ENCODE data around the gene NEURL4.

Gene NEURL4

GRCh38 chr17:7295230-7296180 lies 33.6 kb downstream of the NEURL4 start:
- no peak for DNase-seq

- peak; percentile 85 for DNase-seq
These were observed 34.5 kb downstream of the NEURL4 start, which contains the start of gene YBX2 for GRCh38 chr17:7294614-7295153. TSS of gene YBX2 (minus strand) at chr17:7294639. CDS start at chr17:7294500, 139 bp downstream.

DNA sequence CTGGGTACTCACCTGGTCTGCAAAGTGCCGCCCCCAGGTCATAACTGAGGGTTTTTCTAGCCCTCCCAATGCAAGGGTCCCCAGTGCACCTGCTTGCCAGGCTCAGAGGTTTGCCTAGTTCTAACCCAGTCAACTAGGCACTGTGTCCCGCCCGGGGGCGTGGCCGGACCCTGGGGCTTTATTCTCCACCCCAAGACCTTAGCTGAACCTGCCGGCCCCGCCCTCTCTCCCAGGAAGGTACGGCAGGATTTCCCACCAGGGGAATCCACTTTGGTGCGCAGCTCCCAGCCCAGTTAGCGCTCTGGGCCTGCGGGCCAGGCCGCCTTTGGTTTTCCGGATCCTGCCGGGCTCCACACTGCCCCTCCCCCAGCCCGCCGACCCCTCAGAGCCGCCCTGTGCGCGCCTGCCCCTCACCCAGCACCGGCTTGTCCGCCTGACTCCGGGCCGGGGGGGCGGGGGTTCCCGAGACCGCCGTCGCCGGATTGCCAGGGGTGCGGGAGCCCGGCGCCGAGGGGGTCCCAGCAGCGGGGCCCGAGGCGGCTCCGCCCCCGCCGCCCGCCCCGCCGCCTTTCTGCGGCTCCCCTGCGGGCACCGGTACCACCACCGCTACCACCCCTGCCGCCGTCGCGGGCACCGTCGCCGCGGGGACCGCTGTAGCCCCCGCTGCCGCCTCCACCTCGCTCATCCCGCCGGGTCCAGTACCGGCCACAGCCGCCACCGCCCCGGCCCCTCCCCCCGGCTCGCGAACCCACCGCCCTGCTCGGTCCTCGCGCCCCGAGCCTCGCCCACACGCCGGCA lies 35.1 kb downstream of the NEURL4 start:
- DNase-seq: no peak

- no peak for DNase-seq
These were observed 36.0 kb downstream of the NEURL4 start for GRCh38 chr17:7293159-7293558.

- no peak for DNase-seq
These were observed 36.4 kb downstream of the NEURL4 start for GRCh38 chr17:7292729-7293128.

DNA sequence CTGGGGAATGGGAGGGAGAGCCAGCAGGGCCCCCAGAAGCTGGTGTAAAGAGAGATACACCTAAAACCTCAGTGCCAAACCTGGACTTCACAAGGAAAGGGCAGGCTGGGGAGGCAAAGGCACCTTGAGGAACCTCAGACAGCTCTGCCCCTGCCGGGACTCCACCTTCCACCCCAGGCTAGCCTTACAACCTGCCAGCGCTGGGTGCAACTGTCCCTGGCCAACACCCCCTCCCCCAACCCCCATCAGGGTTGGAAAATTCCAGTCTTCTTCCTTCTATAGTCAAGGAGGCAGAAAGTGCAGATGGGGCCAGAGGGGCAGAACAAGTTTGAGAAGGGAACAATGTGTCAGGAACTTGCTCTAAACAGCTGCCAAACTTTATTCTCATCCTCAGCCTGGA lies 36.9 kb downstream of the NEURL4 start:
- DNase-seq: no peak

DNA sequence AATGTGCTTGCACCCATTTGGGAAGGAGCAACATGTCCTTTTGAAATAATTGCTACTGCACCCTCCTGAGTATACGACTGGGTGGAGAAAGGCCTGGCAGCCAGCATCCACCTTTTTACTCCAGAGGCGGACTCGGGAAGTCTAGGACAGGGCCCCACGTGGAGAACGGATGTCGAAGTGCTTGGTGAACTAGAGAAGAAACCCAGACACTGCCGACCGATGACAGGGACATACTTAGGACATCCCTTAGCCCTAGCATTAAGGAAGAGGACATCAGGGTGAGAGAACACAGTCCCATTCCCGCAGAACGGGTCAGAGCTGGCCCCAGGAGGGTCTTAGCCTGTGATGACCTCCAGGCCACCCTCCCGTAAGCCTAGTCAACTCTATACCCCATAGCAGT lies 38.5 kb downstream of the NEURL4 start:
- DNase-seq: no peak

DNA sequence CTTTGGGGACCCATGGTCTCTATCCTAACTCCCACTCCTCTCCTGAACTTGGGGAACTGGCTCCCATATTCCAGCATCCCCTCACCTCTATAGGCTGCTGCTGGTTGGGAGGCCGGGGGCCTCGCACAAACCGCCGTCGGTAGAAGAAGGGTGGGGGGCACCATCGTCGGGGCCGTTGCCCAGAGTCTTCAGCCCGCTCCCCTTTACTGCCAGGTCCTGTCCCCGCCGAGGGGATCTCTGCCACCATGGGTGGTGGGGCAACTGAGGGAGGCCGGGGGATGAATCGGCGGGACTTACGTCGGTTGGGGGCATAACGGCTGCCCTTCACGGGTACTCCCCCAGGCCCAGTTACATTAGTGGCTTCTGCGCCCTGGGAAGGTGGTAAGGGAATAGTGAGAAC lies 39.0 kb downstream of the NEURL4 start:
- no peak for DNase-seq

DNA sequence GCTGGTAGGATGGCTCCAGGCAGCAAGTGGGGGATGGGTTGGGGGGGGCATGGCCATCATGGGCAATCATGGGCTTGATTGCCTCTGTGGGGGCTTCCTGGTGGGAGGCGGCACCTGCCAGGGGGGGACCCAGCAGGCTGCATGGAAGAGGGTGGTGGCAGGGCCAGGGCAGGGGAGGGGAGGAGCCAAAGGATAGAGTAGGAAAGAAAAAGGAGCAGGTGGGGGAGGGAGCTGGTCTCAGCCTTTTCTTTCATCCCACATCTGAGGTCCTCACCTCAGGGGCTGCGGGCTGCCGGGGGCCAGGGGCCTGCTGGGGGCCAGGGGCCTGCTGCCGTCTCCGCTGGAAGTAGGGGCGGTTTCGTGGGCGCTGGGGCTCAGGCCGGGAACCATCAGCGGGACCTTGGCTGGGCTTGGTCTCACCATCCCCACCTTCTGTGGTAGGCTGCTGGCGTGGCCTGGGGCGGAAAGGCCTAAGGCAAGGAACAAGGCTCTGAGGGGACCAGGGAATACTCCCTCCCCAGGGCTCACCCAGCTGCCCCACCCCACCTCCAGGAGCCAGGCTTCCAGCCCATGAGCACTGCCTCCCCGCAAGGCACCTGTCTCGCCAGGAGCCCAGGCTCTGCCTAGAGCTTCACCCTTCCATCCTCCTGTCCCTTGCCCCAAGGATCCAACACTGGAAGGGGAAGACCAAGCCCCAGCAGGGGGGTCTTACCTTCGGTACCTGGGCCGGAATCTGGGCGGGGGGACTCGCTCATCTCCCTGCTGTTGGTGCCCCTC lies 39.7 kb downstream of the NEURL4 start:
- no peak for DNase-seq

- DNase-seq: no peak
These were observed 43.5 kb downstream of the NEURL4 start for GRCh38 chr17:7285679-7286078.

- DNase-seq: no peak
These were observed 44.2 kb downstream of the NEURL4 start for GRCh38 chr17:7284911-7285310.

DNA sequence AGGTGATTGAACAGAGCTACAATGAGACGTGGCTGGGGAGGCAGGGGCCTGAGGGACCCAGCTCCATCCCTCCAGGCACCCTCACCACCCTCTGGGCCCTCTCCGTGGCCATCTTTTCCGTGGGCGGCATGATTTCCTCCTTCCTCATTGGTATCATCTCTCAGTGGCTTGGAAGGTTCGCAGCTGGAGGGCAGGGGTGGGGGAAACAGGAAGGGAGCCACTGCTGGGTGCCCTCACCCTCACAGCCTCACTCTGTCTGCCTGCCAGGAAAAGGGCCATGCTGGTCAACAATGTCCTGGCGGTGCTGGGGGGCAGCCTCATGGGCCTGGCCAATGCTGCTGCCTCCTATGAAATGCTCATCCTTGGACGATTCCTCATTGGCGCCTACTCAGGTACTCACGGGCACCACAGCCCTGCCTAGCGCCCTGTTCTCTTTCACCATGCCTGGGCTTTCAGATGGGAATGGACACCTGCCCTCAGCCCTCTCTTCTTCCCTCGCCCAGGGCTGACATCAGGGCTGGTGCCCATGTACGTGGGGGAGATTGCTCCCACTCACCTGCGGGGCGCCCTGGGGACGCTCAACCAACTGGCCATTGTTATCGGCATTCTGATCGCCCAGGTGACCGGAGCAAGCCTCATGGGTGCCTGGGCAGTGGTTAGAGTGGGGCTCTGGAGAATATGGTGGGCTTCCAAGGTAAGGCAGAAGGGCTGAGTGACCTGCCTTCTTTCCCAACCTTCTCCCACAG lies 45.5 kb downstream of the NEURL4 start:
- DNase-seq: no peak

- no peak for DNase-seq
These were observed 46.3 kb downstream of the NEURL4 start for GRCh38 chr17:7282752-7283321.

DNA sequence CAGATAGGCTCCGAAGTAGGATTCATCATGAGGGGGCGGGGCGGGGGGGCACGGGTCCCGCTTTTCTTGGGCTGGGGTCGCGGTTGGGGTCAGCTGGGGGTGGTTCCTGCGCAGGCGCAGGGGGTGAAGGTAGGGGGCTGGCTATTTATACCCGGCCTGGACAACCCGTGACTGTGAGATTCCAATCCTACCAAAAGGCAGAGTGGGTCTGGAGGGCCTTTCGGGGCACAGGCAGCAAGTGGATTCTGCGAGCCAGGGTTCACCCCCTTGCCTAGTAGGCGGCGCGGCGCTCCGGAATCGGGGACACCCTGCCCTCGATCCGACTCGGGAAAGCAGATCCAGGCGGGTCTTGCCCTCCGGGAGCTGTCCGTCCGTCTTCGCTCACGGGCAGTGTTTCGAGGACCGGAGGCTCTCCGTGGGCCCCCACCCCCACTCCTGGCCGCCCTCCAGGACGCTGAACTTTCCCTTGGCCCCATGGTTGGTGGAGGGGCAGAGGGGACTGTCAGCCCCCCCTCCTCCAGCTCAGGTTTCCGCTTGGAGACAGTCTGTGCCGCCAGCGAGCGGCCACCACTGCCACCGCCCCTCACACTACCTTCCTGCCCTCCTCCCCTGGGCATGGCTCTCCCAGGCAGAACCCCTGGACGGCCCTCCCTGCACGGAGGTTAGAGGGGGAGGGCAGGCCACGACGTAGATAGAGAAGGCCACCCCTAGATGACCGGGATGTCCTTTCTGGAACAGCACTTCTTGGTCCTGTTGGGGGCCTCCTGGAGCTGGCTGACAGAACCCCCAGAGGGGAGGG lies 47.0 kb downstream of the NEURL4 start:
- DNase-seq: no peak

- DNase-seq: peak; percentile 89 to 90
These were observed 47.8 kb downstream of the NEURL4 start, which contains the start of gene SLC2A4 for GRCh38 chr17:7281074-7281952. TSS of gene SLC2A4 (plus strand) at chr17:7281718. CDS start at chr17:7281935, 217 bp downstream.

DNA sequence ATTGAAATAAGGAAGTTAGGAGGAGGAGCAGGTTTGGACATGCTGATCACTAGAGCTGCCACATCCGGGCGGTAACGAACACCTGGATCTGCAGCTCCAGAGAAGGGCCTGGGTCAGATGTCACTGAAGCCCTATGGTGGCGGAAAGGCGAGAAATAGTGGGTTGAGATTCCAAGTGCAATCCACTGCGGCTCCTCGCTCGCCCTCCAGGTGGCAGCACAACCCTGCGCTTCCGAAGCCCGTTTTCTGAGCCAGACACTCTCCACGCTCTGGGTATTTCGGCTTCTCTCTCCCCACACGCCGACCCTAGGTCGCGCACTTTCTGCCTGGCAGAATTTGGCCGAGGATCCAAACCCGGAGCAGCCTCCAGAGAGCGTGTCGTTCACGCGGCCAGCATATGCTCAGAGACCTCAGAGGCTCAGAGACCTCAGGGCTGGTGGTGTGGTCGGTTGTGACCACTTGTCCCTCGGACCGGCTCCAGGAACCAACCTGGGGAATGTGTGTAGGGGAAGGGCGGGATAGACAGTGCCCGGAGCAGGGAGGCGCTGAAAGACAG lies 48.5 kb downstream of the NEURL4 start:
- peak; percentile 84 to 89 for DNase-seq

DNA sequence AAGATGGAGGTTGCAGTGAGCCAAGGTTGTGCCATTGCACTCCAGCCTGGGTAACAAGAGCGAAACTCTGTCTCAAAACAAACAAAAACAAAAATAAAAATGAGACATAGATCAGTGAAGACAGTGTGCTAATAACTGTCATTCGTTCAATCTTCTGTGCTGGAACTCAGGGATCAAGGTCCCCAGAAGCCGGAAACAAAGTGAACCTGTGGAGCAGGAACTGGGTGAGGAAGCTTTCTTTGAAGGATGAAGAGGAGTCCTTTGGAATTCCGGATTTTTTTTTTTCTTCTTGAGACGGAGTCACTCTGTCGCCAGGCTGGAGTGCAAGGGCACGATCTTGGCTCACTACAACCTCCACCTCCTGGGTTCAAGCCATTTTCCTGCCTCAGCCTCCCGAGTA lies 49.7 kb downstream of the NEURL4 start:
- DNase-seq: no peak

- no peak for DNase-seq
These were observed 62.4 kb downstream of the NEURL4 start for GRCh38 chr17:7266784-7267183.
